Measurements from ENCODE around the gene MRPL24. TPM values are rescaled to one million over a fixed set of nuclear protein-coding genes. Genes with fewer than 3 reads are reported as not detected.

MRPL24 gene
- total and polyA plus RNA-seq, 9 of the 15 experiments (the other 6 are each of a cell fraction or from before 2014, with no cell fraction given), result 74.3 to 267 (median 113) TPM

- TF ChIP-seq CHD4 (IDR thresholded peaks at IDR 0.05; ENCODE audit: insufficient read depth, insufficient replicate concordance, low read depth, low read length, poor library complexity, severe bottlenecking) (no peak), ZBTB43 (CRISPR knock-in tag; IDR thresholded peaks at IDR 0.05) (no peak), FOXA1 (IDR thresholded peaks at IDR 0.05; ENCODE audit: borderline replicate concordance) (no peak), LEF1 (IDR thresholded peaks at IDR 0.05) (peak; percentile 69; the same call in 1 of the 2 replicates), NEUROD1 (IDR thresholded peaks at IDR 0.05; ENCODE audit: borderline replicate concordance, low read depth, low read length, partially characterized antibody) (no peak), SMAD3 (CRISPR knock-in tag; conservative IDR thresholded peaks at IDR 0.05) (peak; percentile 89), THRAP3 (IDR thresholded peaks at IDR 0.05; ENCODE audit: borderline replicate concordance) (no peak), CHAMP1 (IDR thresholded peaks at IDR 0.05) (no peak), USF1 (CRISPR knock-in tag; IDR thresholded peaks at IDR 0.05) (no peak), GTF2B (IDR thresholded peaks at IDR 0.05; ENCODE audit: extremely low read depth, insufficient read length) (no peak), BRD4 (IDR thresholded peaks at IDR 0.05) (no peak), STAT5A (IDR thresholded peaks at IDR 0.05; ENCODE audit: borderline replicate concordance, low read length) (peak; percentile 17; the same call in 1 of the 2 replicates), ZNF431 (CRISPR knock-in tag; IDR thresholded peaks at IDR 0.05) (no peak), ZNF449 (CRISPR knock-in tag; IDR thresholded peaks at IDR 0.05) (peak; percentile 61; the same call in 1 of the 2 replicates), CBX3 (IDR thresholded peaks at IDR 0.05; ENCODE audit: borderline replicate concordance in 1 of 2, low read length in 2 of 2) (no peak), ZHX1 (conservative IDR thresholded peaks at IDR 0.05; ENCODE audit: low read length) (no peak), KDM2B (CRISPR knock-in tag; IDR thresholded peaks at IDR 0.05) (no peak)
These were observed 14.7 kb upstream of the MRPL24 start (continued) for GRCh38 chr1:156755527-156755950.
